ENCODE measurements around the gene CLUH. TPM values are rescaled to one million over a fixed set of nuclear protein-coding genes. Genes with fewer than 3 reads are reported as not detected.
"Not testable (repeated sequence)": the region's sequence is repeated elsewhere in the genome, so short reads cannot be mapped to it uniquely, and the experiment has no call there.

CLUH gene
- total RNA-seq, 1 experiment from 2014 or later: 39.1 TPM

DNA sequence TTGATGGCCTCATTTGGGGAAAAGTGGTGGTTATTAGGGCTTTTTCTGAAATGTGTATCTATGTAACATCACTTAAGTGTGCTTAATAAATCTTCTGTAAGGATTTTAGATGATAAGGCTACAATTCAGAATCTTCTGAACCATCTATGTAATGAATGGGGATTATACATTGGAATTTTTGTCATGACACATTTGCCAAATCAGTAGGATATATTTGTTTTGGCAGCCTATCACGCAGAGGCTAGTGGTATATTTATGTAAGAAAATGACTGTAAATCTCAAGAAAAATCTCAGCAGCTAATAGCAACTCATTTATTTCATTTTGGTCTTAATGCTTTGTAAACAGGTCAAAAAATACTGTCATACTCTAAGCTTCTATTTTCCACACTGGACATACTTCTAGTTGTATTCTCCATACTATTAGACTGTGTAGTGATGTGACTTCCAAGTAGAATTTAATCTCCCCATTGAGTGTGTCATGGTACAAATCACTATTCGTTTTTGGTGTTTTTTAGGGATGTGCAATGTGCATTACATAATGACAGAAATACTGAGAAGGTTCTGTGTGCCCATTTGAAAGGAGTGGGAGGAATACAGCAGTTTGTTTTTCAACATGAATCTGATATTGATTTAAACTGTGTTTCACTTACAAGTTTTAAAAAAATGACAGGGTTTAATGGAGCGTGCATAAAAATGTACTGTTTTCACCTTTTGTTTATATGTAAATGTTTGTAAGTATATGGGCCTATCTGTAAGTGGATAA lies 29.2 kb downstream of the CLUH start:
- Histone ChIP-seq H2AFZ (ENCODE audit: low read length) (no peak overlapping the region), H3K4me1 (ENCODE audit: low read length) (no peaks in the 10 kb centered on the region), H3K27ac (ENCODE audit: low read length) (no peak overlapping the region), H3K36me3 (ENCODE audit: insufficient read depth, low read length) (peaks cover 33% of the 10 kb centered on the region), H3K9ac (ENCODE audit: low read length) (no peak overlapping the region), H3K79me2 (ENCODE audit: low read length) (no peaks in the 10 kb centered on the region), H3K4me3 (ENCODE audit: low read length) (no peak overlapping the region), H3K9me3 (ENCODE audit: low read length) (no peaks in the 10 kb centered on the region), H3K4me2 (ENCODE audit: low read depth, low read length, poor library complexity, severe bottlenecking) (no peak overlapping the region), H3K27me3 (ENCODE audit: low read length) (no peaks in the 10 kb centered on the region), H3K9me2 (replicated peaks; ENCODE audit: insufficient read depth, low read length) (no peaks in the 10 kb centered on the region), H4K20me1 (ENCODE audit: insufficient read depth, low read depth, low read length) (0 out of 2 replicates have a peak, but pooled peaks cover 3% of the 10 kb centered on the region)
- no peak for DNase-seq

DNA sequence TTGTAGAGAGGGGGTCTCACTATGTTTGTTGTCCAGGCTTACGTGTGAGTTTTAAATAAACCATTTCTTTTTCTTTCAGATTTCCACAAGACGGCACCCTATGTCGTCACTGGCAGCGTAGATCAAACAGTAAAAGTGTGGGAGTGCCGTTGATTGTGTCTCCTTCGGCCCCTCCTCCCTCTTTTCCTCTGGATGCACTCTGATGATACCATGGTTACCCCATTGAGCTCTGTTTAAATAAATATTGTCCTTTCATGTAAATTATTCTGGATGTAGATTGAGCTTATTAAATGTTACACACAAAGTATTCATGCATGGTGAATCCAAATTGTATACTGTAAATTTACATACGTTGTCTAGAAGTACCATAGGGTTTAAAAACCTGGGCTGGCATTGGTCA lies 29.9 kb downstream of the CLUH start:
- Histone ChIP-seq H3K4me2 (ENCODE audit: low read depth, low read length, poor library complexity, severe bottlenecking) (no peak overlapping the region), H3K9me2 (replicated peaks; ENCODE audit: insufficient read depth, low read length) (no peaks in the 10 kb centered on the region), H3K27me3 (ENCODE audit: low read length) (no peaks in the 10 kb centered on the region), H3K36me3 (ENCODE audit: insufficient read depth, low read length) (peaks cover 36% of the 10 kb centered on the region), H3K27ac (ENCODE audit: low read length) (no peak overlapping the region), H3K4me3 (ENCODE audit: low read length) (no peak overlapping the region), H4K20me1 (ENCODE audit: insufficient read depth, low read depth, low read length) (0 out of 2 replicates have a peak, but pooled peaks cover 3% of the 10 kb centered on the region), H3K9ac (ENCODE audit: low read length) (no peak overlapping the region), H3K9me3 (ENCODE audit: low read length) (no peaks in the 10 kb centered on the region), H3K4me1 (ENCODE audit: low read length) (no peaks in the 10 kb centered on the region), H2AFZ (ENCODE audit: low read length) (no peak overlapping the region), H3K79me2 (ENCODE audit: low read length) (0 out of 2 replicates have a peak, but pooled peaks cover 2% of the 10 kb centered on the region)
- DNase-seq: no peak

DNA sequence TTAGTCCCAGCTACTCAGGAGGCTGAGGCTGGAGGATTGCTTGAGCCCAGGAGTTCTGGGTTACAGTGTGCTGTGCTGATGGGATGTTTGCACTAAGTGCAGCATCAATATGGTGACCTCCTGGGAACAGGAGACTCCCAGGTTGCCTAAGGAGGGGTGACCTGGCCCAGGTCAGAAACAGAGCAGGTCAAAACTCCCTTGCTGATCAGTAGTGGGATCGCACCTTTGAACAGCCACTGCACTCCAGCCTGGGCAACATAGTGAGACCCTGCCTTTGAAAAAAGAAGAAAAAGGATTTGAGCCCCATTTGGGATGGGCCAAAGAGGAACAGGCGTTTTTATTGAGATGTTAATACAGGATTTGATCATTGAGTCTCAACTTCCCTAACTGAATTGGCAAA lies 30.6 kb downstream of the CLUH start:
- Histone ChIP-seq H4K20me1 (ENCODE audit: insufficient read depth, low read depth, low read length) (0 out of 2 replicates have a peak, but pooled peaks cover 3% of the 10 kb centered on the region), H3K27ac (ENCODE audit: low read length) (no peak overlapping the region), H3K9me2 (replicated peaks; ENCODE audit: insufficient read depth, low read length) (no peaks in the 10 kb centered on the region), H3K9me3 (ENCODE audit: low read length) (no peaks in the 10 kb centered on the region), H3K36me3 (ENCODE audit: insufficient read depth, low read length) (peaks cover 42% of the 10 kb centered on the region), H2AFZ (ENCODE audit: low read length) (no peak overlapping the region), H3K27me3 (ENCODE audit: low read length) (no peaks in the 10 kb centered on the region), H3K9ac (ENCODE audit: low read length) (no peak overlapping the region), H3K79me2 (ENCODE audit: low read length) (peaks cover 7% of the 10 kb centered on the region), H3K4me1 (ENCODE audit: low read length) (no peaks in the 10 kb centered on the region), H3K4me3 (ENCODE audit: low read length) (no peak overlapping the region), H3K4me2 (ENCODE audit: low read depth, low read length, poor library complexity, severe bottlenecking) (no peak overlapping the region)
- DNase-seq: no peak

DNA sequence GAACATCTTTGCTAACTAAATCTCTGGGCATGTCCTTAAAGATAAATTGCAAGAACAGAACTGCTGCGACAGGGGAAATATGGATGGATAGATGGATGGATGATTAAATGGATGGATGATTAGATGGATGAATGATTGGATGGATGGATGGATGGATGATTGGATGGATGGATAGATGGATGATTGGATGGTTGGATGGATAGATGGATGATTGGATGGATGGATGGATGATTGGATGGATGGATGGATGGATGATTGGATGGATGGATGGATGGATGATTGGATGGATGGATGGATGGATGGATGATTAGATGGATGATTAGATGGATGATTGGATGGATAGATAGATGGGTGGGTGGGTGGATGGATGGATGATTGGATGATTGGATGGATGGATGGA lies 32.3 kb downstream of the CLUH start:
- not testable (repeated sequence) for H3K9me3 ChIP-seq (ENCODE audit: low read length); H3K27me3 ChIP-seq (ENCODE audit: low read length); H4K20me1 ChIP-seq (ENCODE audit: insufficient read depth, low read depth, low read length); H3K4me2 ChIP-seq (ENCODE audit: low read depth, low read length, poor library complexity, severe bottlenecking); H2AFZ ChIP-seq (ENCODE audit: low read length); H3K9me2 ChIP-seq (replicated peaks; ENCODE audit: insufficient read depth, low read length); H3K4me3 ChIP-seq (ENCODE audit: low read length); DNase-seq; H3K4me1 ChIP-seq (ENCODE audit: low read length); H3K27ac ChIP-seq (ENCODE audit: low read length); H3K9ac ChIP-seq (ENCODE audit: low read length)
- H3K36me3 ChIP-seq (ENCODE audit: insufficient read depth, low read length): peaks cover 59% of the 10 kb centered on the region
- H3K79me2 ChIP-seq (ENCODE audit: low read length): peaks cover 19% of the 10 kb centered on the region

DNA sequence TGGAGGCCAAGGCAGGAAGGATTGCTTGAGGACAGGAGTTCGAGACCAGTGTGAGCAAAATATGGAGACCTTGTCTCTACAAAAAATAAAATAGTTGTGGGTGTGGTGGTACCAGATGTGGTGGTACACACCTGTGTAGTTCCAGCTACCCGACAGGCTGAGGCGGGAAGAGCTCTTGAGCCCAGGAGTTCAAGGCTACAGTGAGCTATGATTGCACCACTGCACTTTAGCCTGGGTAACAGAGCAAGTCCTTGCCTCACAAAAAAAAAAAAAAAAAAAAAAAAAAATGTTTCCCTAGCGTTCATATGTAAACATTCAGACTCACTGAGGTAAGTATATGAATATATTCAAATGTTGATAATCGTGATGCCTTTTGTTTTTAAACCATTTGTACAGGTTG lies 39.5 kb downstream of the CLUH start:
- Histone ChIP-seq H2AFZ (ENCODE audit: low read length) (no peak overlapping the region), H3K27me3 (ENCODE audit: low read length) (no peaks in the 10 kb centered on the region), H3K9me2 (replicated peaks; ENCODE audit: insufficient read depth, low read length) (no peaks in the 10 kb centered on the region), H3K36me3 (ENCODE audit: insufficient read depth, low read length) (peaks cover 78% of the 10 kb centered on the region), H3K27ac (ENCODE audit: low read length) (no peak overlapping the region), H4K20me1 (ENCODE audit: insufficient read depth, low read depth, low read length) (no peaks in the 10 kb centered on the region), H3K4me1 (ENCODE audit: low read length) (no peaks in the 10 kb centered on the region), H3K9ac (ENCODE audit: low read length) (no peak overlapping the region), H3K4me2 (ENCODE audit: low read depth, low read length, poor library complexity, severe bottlenecking) (no peak overlapping the region), H3K9me3 (ENCODE audit: low read length) (no peaks in the 10 kb centered on the region), H3K79me2 (ENCODE audit: low read length) (peaks cover 56% of the 10 kb centered on the region), H3K4me3 (ENCODE audit: low read length) (no peak overlapping the region)
- no peak for DNase-seq

DNA sequence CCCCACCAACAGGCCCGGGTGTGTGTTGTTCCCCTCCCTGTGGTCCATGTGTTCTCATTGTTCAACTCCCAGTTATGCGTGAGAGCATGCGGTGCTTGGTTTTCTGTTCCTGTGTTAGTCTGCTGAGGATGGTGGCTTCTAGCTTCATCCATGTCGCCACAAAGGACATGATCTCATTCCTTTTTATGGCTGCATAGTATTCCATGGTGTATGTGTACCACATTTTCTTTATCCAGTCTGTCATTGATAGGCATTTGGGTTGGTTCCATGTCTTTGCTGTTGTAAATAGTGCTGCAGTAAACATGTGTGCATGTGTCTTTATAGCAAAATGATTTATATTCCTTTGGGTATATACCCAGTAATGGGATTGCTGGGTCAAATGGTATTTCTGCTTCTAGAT lies 51.2 kb downstream of the CLUH start:
- not testable (repeated sequence) for DNase-seq; H3K27me3 ChIP-seq (ENCODE audit: low read length); H3K4me2 ChIP-seq (ENCODE audit: low read depth, low read length, poor library complexity, severe bottlenecking); H3K9ac ChIP-seq (ENCODE audit: low read length); H3K9me2 ChIP-seq (replicated peaks; ENCODE audit: insufficient read depth, low read length); H3K4me3 ChIP-seq (ENCODE audit: low read length); H3K27ac ChIP-seq (ENCODE audit: low read length); H3K9me3 ChIP-seq (ENCODE audit: low read length); H4K20me1 ChIP-seq (ENCODE audit: insufficient read depth, low read depth, low read length); H2AFZ ChIP-seq (ENCODE audit: low read length); H3K36me3 ChIP-seq (ENCODE audit: insufficient read depth, low read length)
- H3K4me1 ChIP-seq (ENCODE audit: low read length): peaks cover 13% of the 10 kb centered on the region
- H3K79me2 ChIP-seq (ENCODE audit: low read length): peaks cover 98% of the 10 kb centered on the region

DNA sequence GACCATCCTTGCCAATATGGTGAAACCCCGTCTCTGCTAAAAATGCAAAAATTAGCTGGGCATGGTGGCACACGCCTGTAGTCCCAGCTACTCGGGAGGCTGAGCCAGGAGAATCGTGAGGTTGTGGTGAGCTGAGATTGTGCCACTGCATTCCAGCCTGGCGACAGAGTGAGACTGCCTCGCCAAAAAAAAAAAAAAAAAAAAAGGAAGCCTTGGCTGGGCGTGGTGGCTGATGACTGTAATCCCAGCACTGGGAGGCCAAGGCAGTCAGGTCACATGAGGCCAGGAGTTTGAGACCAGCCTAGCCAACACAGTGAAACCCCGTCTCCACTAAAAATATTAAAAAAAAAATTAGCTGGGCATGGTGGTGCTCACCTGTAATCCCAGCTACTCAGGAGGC lies 52.2 kb downstream of the CLUH start:
- H4K20me1 ChIP-seq (ENCODE audit: insufficient read depth, low read depth, low read length); H3K4me2 ChIP-seq (ENCODE audit: low read depth, low read length, poor library complexity, severe bottlenecking); H3K36me3 ChIP-seq (ENCODE audit: insufficient read depth, low read length); H2AFZ ChIP-seq (ENCODE audit: low read length); H3K27ac ChIP-seq (ENCODE audit: low read length); H3K9ac ChIP-seq (ENCODE audit: low read length); H3K4me3 ChIP-seq (ENCODE audit: low read length); H3K9me2 ChIP-seq (replicated peaks; ENCODE audit: insufficient read depth, low read length); DNase-seq; H3K27me3 ChIP-seq (ENCODE audit: low read length); H3K9me3 ChIP-seq (ENCODE audit: low read length): not testable (repeated sequence)
- Histone ChIP-seq H3K4me1 (ENCODE audit: low read length) (peaks cover 13% of the 10 kb centered on the region), H3K79me2 (ENCODE audit: low read length) (peaks cover 98% of the 10 kb centered on the region)

DNA sequence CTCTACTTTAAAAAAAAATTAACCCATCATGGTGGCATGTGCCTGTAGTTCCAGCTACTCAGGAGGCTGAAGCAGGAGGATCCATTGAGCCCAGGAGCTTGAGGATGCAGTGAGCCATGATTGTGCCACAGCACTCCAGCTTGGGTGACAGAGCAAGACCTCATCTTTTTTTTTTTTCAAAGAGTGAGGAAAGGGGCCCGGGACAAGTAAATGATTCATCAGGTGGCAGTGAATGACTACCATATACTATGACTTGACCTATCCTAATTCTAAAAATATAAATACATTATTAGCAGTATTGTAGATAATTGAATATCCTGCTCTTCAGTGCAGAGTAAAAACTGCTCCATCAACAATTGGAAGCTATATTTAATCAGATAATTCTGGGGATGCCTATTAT lies 55.3 kb downstream of the CLUH start:
- H3K9ac ChIP-seq (ENCODE audit: low read length): no peak overlapping the region
- H3K9me2 ChIP-seq (replicated peaks; ENCODE audit: insufficient read depth, low read length): no peaks in the 10 kb centered on the region
- no peaks in the 10 kb centered on the region for H3K27me3 ChIP-seq (ENCODE audit: low read length)
- H3K36me3 ChIP-seq (ENCODE audit: insufficient read depth, low read length): no peaks in the 10 kb centered on the region
- H3K4me1 ChIP-seq (ENCODE audit: low read length): peaks cover 8% of the 10 kb centered on the region
- no peak overlapping the region for H3K4me2 ChIP-seq (ENCODE audit: low read depth, low read length, poor library complexity, severe bottlenecking)
- H3K79me2 ChIP-seq (ENCODE audit: low read length): peaks cover 96% of the 10 kb centered on the region
- no peaks in the 10 kb centered on the region for H3K9me3 ChIP-seq (ENCODE audit: low read length)
- DNase-seq: no peak
- peaks cover 3% of the 10 kb centered on the region; the same call in 1 of the 2 replicates for H4K20me1 ChIP-seq (ENCODE audit: insufficient read depth, low read depth, low read length)
- no peak overlapping the region for H3K4me3 ChIP-seq (ENCODE audit: low read length)
- H3K27ac ChIP-seq (ENCODE audit: low read length): no peak overlapping the region
- H2AFZ ChIP-seq (ENCODE audit: low read length): no peak overlapping the region
